ENCODE results near the gene NEAT1.

GRCh38 chr11:65485920-65486219 is 63.3 kb downstream of the NEAT1 start:
- no peak for TF ChIP-seq BHLHE40 (IDR thresholded peaks at IDR 0.05; ENCODE audit: borderline replicate concordance)
- TF ChIP-seq SP1 (IDR thresholded peaks at IDR 0.05) = no peak
- TF ChIP-seq SUZ12 (IDR thresholded peaks at IDR 0.05) = no peak
- TF ChIP-seq FOXM1 (IDR thresholded peaks at IDR 0.05; ENCODE audit: borderline replicate concordance) = no peak
- TF ChIP-seq FOXA1 (IDR thresholded peaks at IDR 0.05) = no peak
- TF ChIP-seq NFRKB (IDR thresholded peaks at IDR 0.05) = no peak

All from HEK293T (cell line).